HG03139 (cell line): ENCODE results near the gene ABHD13.
"Not testable (repeated sequence)": the region's sequence is repeated elsewhere in the genome, so short reads cannot be mapped to it uniquely, and the experiment has no call there.

Experiments used
- ATAC-seq: cut with Tn5 transposase; IDR thresholded peaks from one replicate; pipeline ENCODE4 v1.9.1; 2021; ENCODE audit not compliant: unreplicated experiment

ABHD13 gene

DNA sequence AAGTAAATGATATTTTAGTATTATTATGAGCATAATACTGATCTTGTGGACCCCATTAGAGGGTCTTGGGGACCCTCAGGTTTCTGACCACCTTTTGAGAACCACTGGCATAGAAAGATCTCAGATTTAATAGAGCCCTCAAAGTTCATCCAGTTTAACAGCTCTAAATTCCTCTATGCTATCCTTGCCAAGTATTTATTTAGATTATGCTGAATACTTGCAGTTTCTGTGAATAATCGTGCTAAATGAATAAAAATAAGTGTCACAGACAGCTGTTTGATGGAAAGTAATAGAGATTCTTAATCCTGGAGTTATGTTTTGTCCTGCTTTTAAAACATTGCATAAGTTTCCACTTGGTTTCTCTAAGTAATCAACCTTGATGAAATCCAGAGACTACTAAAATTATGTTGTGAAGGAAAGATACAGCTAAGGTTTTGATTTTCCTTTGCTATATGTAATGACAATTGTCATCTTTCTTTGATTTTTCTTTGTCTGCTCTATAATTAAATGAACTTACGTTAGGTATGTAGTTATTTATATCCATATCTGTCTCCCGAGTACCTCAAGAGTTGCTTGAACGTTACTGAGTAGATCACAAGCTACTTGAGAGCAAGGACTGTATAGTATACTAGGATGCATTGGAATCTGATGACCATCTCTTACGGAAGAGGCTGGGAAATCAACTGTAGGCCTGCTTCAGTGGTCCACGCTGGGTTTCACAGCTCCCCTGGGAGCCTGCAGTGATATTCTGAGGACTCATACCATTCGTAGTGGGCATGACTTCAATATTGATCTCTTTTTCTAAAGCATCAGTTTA, 5.7 kb downstream of the ABHD13 start:
- ATAC-seq, result no peak

DNA sequence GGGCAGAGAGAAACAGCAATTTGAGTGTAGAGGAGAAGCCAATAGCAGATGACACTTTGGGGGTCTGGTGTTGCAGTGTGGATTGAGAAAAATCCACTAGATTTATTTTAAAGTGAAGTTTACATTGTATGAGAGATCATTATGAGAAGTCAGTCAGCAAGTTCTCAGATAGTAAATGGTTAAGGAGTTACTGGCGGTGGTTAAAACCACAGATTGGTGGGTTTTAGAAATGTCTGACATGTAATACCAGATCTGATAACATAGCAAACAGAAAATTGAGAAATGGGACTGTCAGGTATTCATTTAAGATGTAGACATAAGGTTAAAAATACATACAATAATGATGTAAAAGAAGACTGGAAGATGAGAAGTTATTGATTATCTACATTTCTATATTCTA, 7.2 kb downstream of the ABHD13 start:
- peak; percentile 55 for ATAC-seq

DNA sequence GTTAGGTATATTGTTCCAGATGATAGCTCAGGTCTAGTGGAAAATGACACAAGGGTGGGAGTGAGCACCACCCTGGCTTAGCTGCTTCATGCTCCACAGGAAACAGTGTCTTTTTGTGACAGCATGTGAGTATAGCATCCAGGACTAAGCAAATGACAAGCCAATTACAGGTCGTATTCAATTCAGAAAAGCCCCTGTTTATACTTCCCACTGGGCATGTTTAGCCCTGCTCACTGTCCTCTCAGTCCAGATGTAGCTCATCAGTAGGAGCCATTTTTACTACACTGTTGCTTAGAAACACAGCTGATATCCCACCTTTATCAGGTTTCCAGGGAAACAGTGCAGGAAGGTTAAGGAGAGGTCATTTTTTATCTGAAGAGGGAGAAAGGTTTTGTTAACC, 8.0 kb downstream of the ABHD13 start:
- ATAC-seq, result no peak

DNA sequence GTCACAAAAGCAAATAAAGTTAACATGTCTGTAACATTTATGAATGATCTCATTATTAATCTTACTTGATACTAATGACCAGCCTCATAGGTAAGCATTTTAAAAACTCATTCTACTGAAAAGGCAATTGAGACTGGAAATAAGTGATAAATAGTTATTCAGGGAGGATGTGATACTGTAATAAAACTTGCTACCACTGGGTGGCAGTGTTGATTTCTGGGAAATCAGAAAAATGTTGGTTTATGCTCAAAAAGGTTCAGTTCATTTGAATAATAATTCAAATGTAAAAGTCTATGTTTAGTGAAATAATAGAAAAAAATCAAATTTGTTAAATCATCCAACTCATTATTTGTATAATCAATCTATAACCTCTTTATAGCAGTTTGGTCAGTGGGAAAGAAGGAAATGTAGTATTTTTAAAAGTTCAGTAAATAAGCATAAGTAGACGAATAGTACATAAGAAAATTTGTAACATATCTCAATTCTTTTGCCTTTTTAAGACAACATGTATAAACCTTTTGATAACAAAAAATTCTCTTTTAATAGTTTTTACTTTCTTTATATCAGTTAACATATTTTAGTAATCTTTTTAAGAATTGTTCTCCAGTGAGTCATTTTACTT, 9.6 kb downstream of the ABHD13 start:
- no peak for ATAC-seq

DNA sequence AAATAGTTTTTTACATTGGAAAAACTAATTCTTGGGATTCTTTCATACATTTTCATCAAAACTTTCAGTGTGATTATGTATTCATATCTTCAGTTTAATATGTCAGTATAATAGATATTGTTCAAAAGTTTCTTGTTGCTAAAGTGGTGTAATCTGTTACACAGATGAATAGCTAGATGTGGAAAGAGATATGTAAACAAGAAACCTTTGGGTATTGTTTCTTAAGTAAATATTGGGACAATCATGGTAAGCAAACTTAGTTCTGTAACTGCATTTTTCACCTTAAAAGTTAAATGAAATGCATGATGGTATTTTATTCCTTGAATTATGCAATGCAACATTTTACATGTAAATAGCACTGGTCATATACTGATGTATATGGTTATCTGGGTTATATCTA, 12.2 kb downstream of the ABHD13 start:
- ATAC-seq, result no peak

DNA sequence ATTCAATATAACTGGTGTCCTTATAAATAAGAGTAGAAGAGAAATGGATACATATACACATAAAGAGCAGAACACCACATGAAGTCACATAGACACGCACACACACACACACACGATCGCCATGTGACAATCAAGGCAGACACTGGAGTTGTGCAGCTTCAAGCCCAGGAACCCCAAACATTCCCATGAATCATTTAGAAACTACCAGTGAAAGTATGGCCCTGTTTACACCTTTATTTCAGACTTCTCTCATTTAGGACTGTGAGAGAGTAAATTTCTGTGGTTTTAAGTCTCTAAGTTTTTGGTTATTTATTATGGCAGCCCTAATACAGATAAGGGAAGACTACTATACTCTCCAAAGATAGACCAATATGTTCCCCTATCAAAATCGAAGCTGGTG, 31.0 kb downstream of the ABHD13 start:
- ATAC-seq, result no peak

DNA sequence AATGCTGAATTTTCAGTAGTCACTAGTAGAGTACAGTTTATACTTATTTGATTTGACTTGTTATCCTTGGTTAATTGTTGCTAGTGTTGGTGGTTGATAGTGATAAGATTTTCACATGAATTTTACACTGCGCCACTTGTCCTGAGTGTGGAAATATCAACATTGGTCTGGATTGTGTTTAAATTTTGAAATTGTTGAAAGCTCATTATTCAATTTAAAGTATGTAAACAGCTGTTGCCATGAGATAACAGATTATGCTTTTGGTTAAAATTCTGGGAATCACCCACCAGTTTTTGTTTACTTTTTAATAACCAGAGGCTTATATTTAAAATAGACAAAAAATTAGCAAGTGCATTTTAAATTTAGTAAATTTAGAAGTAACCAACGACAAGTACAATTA, 39.1 kb downstream of the ABHD13 start:
- ATAC-seq, result no peak

DNA sequence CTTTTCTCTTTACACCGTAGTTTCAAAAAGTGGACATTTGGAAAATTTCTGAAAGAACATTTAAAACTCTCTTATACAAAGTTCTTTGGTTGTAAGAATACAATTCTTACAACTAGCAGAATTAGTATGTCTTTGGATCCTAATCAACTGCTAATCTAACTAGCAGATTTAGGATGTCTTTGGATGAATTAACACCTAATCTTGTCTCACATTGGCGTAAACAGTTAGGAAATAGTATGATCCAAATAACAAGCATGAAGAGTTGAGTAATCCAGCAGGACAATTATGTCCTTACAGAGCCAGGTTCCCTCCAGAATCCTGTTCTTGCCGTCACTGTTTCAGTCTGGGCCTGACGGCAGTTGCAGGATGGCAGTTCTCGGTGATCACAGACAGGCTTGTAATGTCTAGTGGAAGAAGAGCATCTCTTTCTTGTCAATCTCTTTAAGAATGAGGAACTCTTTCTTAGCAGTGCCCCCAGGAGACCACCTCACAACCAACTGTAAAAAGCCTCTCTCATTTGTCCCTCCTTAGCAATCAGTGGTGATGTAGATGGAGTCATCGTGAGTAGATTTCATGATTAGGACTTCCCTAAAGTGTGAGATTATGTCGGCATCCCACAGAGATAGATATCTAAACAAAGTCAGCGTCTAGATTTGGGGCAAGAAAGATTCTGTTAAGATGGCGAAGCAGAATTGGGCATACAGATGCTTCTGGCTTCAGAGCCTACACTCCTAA, 45.6 kb downstream of the ABHD13 start:
- ATAC-seq, result no peak

DNA sequence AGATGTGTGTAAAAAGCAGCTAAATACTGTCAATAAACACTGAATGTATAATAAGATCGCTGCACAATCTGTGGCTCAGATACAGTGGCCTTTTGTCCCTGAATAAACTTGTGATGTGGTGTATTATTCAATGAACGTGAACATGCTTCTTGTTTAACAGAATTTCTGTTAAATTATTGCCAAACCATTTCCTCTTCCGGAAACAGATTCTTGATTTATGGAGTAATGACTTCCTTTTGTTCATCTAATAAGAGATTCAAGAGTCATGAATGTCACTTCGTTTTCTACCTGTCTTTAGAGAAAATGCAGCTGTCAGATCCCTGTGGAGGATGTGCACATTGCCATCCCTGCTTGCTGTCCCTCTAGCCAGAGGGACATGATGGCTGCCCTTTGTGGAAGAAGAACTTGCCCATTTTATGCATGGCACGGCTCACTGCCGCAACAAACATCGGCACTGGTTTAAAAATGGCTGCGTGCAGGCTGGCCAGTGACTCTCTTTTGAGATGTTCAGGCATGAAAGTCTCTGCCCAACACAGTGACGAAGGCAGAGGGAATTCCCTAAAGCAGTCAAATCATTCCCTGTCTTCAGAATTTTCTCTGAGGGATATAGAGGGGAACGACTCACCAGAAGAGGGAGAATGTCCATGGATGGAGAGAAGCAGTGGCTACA, 48.3 kb downstream of the ABHD13 start:
- no peak for ATAC-seq

DNA sequence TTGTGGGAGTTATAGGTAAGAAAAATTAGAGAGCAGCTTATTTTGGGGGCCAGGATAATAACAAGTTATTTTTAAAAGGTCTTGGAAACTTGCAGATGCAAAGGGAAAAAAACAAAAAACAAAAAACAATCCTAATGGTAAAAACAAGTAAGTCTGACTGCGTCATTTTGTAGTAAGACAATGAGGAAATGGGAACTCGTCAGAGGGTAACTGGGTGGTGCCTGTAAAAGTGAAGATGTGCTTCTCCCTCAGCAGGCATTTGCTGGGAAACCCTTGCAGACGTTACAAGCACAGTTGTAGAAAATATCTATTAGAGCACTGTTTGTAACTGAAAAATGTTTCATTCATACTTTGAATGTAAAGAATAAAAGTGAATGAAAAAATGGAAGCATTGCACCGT, 49.2 kb downstream of the ABHD13 start:
- ATAC-seq, result no peak

DNA sequence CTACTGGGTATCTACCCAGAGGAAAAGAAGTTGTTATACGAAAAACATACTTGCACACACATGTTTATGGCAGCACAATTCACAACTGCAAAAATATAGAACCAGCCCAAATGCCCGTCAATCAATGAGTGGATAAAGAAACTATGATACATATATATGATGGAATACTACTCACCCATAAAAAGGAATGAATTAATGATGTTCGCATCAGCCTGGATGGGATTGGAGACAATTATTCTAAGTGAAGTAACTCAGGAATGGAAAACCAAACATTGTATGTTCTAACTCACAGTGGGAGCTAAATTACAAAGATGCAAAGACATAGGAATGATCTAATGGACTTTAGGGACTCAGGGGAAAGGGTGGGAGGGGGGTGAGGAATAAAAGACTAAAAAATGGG, 49.7 kb downstream of the ABHD13 start:
- ATAC-seq, result not testable (repeated sequence)

DNA sequence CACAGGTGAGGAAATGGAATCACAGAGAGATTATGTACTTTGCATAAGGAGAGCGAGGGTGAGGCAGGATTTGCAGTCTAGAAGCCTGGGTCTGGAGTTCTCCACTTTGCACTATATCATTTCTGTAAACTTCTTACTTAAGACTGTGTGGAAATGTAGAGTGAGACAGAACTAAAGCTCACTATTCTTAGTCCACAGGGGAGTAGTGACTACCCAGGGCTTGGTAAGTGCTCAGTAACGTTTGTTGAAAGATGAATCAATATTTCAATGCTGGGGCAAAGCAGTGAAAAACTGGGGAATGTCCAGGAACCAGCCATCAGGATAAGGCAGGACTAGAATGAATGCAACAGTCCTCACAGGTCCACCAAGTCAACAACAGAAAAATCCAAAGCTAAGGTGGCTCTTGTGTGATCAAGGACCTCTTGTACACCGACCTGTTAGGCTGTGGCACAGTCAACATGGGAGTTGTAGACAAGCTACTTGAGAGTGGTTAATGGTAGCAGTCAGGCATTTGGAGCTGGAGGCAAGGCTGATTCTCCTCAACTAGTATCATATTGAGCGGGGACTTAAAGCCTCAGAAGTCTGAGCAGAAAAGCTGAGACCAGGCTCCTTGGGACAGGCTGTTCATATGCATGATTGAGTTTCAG, 50.4 kb downstream of the ABHD13 start:
- no peak for ATAC-seq

DNA sequence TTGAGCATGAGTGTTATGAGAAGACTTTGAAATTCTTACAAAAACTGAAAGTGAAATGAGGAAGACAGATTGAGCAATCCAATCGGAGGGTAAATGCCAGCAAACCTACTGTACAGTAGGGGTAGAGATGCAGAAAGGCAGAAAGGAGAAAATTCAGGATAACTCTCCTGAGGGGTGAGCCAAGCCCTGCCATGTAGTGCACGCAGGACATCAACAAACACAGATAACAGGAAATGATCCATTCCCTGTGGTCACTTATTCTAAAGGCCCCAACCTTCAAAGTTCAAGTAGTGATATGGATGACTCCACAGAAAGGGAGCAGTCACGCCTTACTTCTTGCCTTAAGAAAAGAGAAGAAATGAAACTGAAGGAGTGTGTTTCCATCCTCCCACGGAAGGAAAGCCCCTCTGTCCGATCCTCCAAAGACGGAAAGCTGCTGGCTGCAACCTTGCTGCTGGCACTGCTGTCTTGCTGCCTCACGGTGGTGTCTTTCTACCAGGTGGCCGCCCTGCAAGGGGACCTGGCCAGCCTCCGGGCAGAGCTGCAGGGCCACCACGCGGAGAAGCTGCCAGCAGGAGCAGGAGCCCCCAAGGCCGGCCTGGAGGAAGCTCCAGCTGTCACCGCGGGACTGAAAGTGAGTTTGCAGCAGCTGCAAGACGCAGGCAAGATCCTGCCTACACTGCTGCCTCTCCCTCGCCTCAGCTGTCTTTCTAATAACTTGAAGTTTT, 51.6 kb downstream of the ABHD13 start, which contains the start of gene TNFSF13B:
Gene TNFSF13B (plus strand): TSS at position 118 of the 728 bp plus-strand sequence. CDS start 178 bp downstream, at position 296.
- peak; percentile 63 for ATAC-seq

DNA sequence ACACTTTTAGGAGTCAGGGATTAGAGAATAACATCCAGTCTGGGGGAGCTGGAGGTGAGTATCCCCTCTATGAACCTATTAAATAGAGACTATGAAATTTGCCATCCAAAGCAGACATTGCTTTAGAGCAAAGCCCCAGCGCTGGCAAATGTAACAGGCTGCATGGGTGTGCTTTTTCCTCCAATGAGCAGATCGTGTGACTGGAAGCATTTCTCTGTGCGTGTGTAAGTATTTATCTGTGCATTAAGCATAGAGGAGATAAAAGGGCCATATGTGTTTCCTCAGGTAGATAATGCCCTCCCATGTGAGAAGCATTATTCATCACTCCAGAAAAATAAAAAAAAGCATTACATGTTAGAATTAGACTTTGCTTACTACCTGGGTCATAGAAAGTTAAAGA, 52.2 kb downstream of the ABHD13 start:
- peak; percentile 6 for ATAC-seq

DNA sequence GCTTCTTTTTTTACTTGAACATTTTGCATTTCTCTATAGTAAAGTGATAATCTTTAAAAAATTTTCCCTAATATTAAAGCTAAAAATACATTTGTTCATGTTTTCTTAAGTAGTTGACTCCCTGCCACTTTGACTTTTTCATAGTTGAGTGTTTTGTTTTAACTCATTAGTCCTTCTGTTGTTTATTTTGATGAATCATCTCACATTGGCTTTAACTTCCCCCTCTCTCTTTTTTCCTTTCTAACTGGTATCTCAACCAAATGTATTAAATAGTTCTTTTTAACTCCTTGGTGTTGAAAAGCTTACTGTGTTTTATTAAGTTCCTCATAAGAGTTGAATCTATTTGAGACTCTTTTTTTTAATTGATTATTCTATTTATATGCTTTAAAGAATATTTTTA, 54.1 kb downstream of the ABHD13 start:
- no peak for ATAC-seq

DNA sequence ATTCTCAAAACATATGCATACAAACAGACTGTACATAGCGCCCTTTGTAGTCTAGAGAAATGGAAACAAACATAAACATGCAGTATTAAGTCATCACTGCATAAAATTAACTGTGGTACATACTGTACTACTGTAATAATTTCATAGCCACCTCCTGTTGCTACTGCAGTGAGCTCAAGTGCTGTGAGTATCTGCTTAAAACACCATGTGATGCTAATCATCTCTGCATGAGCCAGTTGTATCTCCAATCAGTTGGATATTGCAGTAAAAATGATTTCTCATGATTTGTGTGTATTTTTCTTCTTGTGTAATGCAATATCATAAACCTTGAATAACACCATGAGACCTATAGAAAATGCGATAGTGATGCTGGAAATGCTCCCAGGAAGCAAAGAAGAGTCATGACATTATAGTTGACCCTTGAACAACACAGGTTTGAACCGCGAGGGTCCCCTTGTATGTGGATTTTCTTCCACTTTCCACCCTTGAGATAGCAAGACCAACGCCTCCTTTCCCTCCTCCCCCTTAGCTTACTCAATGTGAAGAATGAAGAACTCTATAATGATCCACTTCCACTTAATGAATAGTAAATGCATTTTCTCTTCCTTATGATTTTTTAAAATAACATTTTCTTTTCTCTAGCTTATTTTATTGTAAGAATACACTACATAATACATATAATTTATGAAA, 55.4 kb downstream of the ABHD13 start:
- ATAC-seq, result no peak

DNA sequence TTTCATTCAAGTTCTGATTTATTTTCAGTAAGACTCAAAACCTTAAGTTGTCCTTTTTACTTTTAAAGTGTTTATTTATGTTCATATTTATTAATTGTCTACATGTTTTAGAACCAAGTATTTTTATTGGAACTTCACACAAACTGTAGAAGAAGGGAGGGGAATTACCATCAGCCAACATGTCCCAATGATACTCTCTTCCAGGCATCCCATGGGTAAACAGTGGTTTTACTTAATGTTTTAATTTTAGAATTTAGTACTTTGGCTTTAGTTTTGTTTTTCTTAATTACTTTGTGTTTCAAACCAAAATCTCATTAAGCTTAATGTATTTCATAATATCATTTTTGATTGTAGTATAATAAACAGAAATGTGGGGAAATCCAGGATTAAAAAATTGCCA, 56.5 kb downstream of the ABHD13 start:
- no peak for ATAC-seq

DNA sequence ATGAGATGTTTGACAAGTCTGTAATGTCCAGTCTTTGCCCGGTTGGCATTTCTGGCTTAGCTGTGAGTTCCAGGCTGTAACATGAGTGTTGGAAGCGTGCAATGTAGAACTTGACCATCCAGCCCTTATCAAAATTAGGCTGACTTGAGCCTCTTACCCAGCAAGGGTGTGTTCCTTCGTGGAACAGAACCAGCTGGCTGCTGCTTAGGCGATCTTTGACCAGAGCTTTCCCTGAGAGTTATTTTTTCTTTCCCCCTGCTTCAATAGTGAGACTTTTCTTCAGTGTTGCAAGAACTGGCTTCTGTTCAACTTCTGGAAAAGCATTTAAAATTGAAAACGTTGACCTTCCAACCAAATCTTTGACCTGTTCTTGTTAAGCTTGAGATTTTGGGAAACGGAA, 57.9 kb downstream of the ABHD13 start:
- ATAC-seq, result no peak

DNA sequence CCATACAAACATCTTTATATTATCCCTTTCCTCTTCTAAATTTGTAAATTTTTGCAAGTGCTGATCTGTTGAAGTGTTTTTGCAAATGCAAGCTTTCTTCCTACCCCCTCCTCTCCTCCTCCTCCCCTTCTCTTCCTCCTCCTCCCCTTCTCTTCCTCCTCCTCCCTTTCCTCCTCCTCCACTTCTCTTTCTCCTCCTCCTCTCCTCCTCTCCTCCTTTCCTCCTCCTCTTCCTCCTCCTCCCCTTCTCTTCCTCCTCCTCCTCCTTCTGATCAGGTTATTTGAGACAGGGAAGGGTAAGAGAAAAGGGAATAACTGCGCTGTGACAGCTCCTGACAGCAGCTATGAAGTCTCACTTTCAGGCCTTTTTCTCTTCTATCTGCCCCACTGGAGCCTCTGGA, 60.3 kb downstream of the ABHD13 start:
- no peak for ATAC-seq

DNA sequence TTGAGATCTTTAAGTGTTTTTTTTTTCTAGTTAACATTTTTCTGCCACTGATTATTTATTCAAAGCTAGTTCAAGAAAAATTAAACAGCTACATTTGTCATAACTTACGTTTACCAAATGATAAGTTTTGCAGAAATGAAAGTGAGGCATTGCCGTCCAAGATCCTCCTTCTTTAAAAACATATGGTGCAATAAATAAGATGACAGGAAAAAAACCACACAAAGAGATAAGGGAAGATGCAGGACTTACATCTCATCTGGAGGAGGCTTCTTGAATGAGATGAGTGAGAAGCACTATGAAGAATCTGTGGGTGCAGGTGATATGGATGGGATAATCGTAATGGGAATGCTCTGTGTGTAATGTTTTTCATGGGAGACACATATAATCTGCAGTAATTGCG, 63.7 kb downstream of the ABHD13 start:
- ATAC-seq, result no peak
